ENCODE data around the gene NUP85.
"Not testable (repeated sequence)": the region's sequence is repeated elsewhere in the genome, so short reads cannot be mapped to it uniquely, and the experiment has no call there.

NUP85 gene

GRCh38 chr17:75199886-75200618 lies 5.4 kb upstream of the NUP85 start:
- Histone ChIP-seq H3K18ac (ENCODE audit: low read depth in 1 of 2, low read length in 2 of 2) (no peak overlapping the region), H4K8ac (ENCODE audit: low read length) (no peak overlapping the region), H3K4ac (ENCODE audit: low read depth in 1 of 2, low read length in 2 of 2) (no peak overlapping the region), H2AK5ac (ENCODE audit: low read length, severe bottlenecking) (no peak overlapping the region), H3K14ac (ENCODE audit: low read length in 2 of 2) (no peak overlapping the region), H3K4me1 (ENCODE audit: control insufficient read depth, insufficient read depth, low read depth, low read length) (peaks cover 7% of the 10 kb centered on the region), H3K27ac (ENCODE audit: low read length, poor library complexity, severe bottlenecking) (no peak overlapping the region), H2BK12ac (ENCODE audit: low read length in 2 of 2) (no peak overlapping the region), H3K79me1 (replicated peaks; ENCODE audit: low read length, poor library complexity, severe bottlenecking) (no peaks in the 10 kb centered on the region), H3K4me3 (ENCODE audit: insufficient read depth in 1 of 2, low read depth in 1 of 2, low read length in 2 of 2) (no peak overlapping the region), H3K4me2 (ENCODE audit: low read length, poor library complexity, severe bottlenecking) (no peak overlapping the region), H3K9me3 (ENCODE audit: control insufficient read depth, low read length) (no peaks in the 10 kb centered on the region), H2BK5ac (ENCODE audit: low read depth, low read length, poor library complexity, severe bottlenecking) (no peak overlapping the region), H3K36me3 (ENCODE audit: control insufficient read depth in 1 of 2, insufficient read depth in 2 of 2, low read depth in 1 of 2, low read length in 2 of 2) (no peaks in the 10 kb centered on the region), H2AFZ (ENCODE audit: low read depth, low read length) (no peak overlapping the region), H3K9ac (ENCODE audit: low read length) (no peak overlapping the region), H2BK15ac (ENCODE audit: low read depth, poor library complexity, severe bottlenecking) (no peak overlapping the region), H4K91ac (ENCODE audit: low read length) (no peak overlapping the region), H2BK120ac (ENCODE audit: low read depth, low read length) (no peak overlapping the region), H3K27me3 (ENCODE audit: control insufficient read depth in 1 of 2, insufficient read depth in 1 of 2, low read length in 2 of 2) (no peaks in the 10 kb centered on the region), H3K23ac (ENCODE audit: low read length in 2 of 2) (no peak overlapping the region)
- WGBS: 92% methylated on average over 4 of the region's 6 CpGs
- DNase-seq: no peak

DNA sequence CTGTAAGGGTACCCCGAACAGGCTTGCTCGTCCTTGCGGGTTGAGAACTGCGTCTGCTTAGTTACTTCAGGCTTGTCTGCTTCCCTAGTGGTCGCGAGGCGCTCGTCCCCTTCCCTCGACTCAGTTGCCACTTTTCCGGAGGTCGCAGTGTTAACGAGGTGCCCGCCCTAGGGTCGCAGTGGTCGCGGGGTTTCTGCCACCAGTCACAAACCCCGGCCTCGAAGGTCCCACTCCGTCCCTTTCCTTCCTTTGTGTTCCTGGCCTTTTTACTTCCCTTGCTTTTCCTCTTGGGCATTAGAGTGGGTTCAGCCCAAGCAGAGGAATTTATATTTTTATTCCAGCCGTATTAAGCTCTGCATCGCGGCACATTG lies 299 bp downstream of the NUP85 start:
- Histone ChIP-seq H3K79me1 (replicated peaks; ENCODE audit: low read length, poor library complexity, severe bottlenecking) (peaks cover 9% of the 10 kb centered on the region), H3K9ac (ENCODE audit: low read length) (peak overlapping the region; percentile 100), H3K14ac (ENCODE audit: low read length in 2 of 2) (peak overlapping the region in 1 of 2 experiments; percentile 91), H4K91ac (ENCODE audit: low read length) (peak overlapping the region; percentile 78), H2BK120ac (ENCODE audit: low read depth, low read length) (no peak overlapping the region), H2BK12ac (ENCODE audit: low read length in 2 of 2) (peak overlapping the region in 1 of 2 experiments; percentile 10), H3K4me3 (ENCODE audit: insufficient read depth in 1 of 2, low read depth in 1 of 2, low read length in 2 of 2) (peak overlapping the region; percentile 93 to 100), H3K4ac (ENCODE audit: low read depth in 1 of 2, low read length in 2 of 2) (peak overlapping the region in 1 of 2 experiments; percentile 83), H3K9me3 (ENCODE audit: control insufficient read depth, low read length) (no peaks in the 10 kb centered on the region), H2AK5ac (ENCODE audit: low read length, severe bottlenecking) (no peak overlapping the region), H3K27me3 (ENCODE audit: control insufficient read depth in 1 of 2, insufficient read depth in 1 of 2, low read length in 2 of 2) (no peaks in the 10 kb centered on the region), H3K27ac (ENCODE audit: low read length, poor library complexity, severe bottlenecking) (peak overlapping the region; percentile 98), H4K8ac (ENCODE audit: low read length) (peak overlapping the region; percentile 92), H2BK5ac (ENCODE audit: low read depth, low read length, poor library complexity, severe bottlenecking) (no peak overlapping the region), H2AFZ (ENCODE audit: low read depth, low read length) (peak overlapping the region; percentile 72), H3K23ac (ENCODE audit: low read length in 2 of 2) (no peak overlapping the region), H3K36me3 (ENCODE audit: control insufficient read depth in 1 of 2, insufficient read depth in 2 of 2, low read depth in 1 of 2, low read length in 2 of 2) (peaks cover 6 to 16% of the 10 kb centered on the region in 2 experiments), H2BK15ac (ENCODE audit: low read depth, poor library complexity, severe bottlenecking) (no peak overlapping the region), H3K18ac (ENCODE audit: low read depth in 1 of 2, low read length in 2 of 2) (peak overlapping the region; percentile 67 to 100), H3K4me2 (ENCODE audit: low read length, poor library complexity, severe bottlenecking) (peak overlapping the region; percentile 59), H3K4me1 (ENCODE audit: control insufficient read depth, insufficient read depth, low read depth, low read length) (peaks cover 8% of the 10 kb centered on the region)
- DNase-seq: no peak
- WGBS: under 1% methylated on average over 22 of the region's 22 CpGs

GRCh38 chr17:75207050-75207407 lies 1.6 kb downstream of the NUP85 start:
- not testable (repeated sequence) for H3K14ac ChIP-seq (ENCODE audit: low read length in 2 of 2); H3K4me2 ChIP-seq (ENCODE audit: low read length, poor library complexity, severe bottlenecking); H2BK12ac ChIP-seq (ENCODE audit: low read length in 2 of 2); H4K91ac ChIP-seq (ENCODE audit: low read length); H4K8ac ChIP-seq (ENCODE audit: low read length); H2BK120ac ChIP-seq (ENCODE audit: low read depth, low read length); H3K23ac ChIP-seq (ENCODE audit: low read length in 2 of 2); H3K9me3 ChIP-seq (ENCODE audit: control insufficient read depth, low read length); DNase-seq; H3K27me3 ChIP-seq (ENCODE audit: control insufficient read depth in 1 of 2, insufficient read depth in 1 of 2, low read length in 2 of 2); H2BK5ac ChIP-seq (ENCODE audit: low read depth, low read length, poor library complexity, severe bottlenecking); H2AK5ac ChIP-seq (ENCODE audit: low read length, severe bottlenecking); H3K18ac ChIP-seq (ENCODE audit: low read depth in 1 of 2, low read length in 2 of 2); H2AFZ ChIP-seq (ENCODE audit: low read depth, low read length); H3K4me1 ChIP-seq (ENCODE audit: control insufficient read depth, insufficient read depth, low read depth, low read length); H3K27ac ChIP-seq (ENCODE audit: low read length, poor library complexity, severe bottlenecking); H3K4ac ChIP-seq (ENCODE audit: low read depth in 1 of 2, low read length in 2 of 2); H2BK15ac ChIP-seq (ENCODE audit: low read depth, poor library complexity, severe bottlenecking)
- Histone ChIP-seq H3K4me3 (ENCODE audit: insufficient read depth in 1 of 2, low read depth in 1 of 2, low read length in 2 of 2) (peak overlapping the region in 1 of 2 experiments; percentile 100), H3K79me1 (replicated peaks; ENCODE audit: low read length, poor library complexity, severe bottlenecking) (peaks cover 14% of the 10 kb centered on the region), H3K9ac (ENCODE audit: low read length) (peak overlapping the region; percentile 100), H3K36me3 (ENCODE audit: control insufficient read depth in 1 of 2, insufficient read depth in 2 of 2, low read depth in 1 of 2, low read length in 2 of 2) (peaks cover 10 to 27% of the 10 kb centered on the region in 2 experiments)
- 95% methylated on average over 8 of the region's 8 CpGs for WGBS

- peaks cover 16 to 34% of the 10 kb centered on the region in 2 experiments for H3K36me3 ChIP-seq (ENCODE audit: control insufficient read depth in 1 of 2, insufficient read depth in 2 of 2, low read depth in 1 of 2, low read length in 2 of 2)
- no peak overlapping the region for H3K4ac ChIP-seq (ENCODE audit: low read depth in 1 of 2, low read length in 2 of 2)
- H3K27me3 ChIP-seq (ENCODE audit: control insufficient read depth in 1 of 2, insufficient read depth in 1 of 2, low read length in 2 of 2): no peaks in the 10 kb centered on the region
- H2BK15ac ChIP-seq (ENCODE audit: low read depth, poor library complexity, severe bottlenecking): no peak overlapping the region
- WGBS: 88% methylated on average over 12 of the region's 12 CpGs
- DNase-seq: no peak
- H3K27ac ChIP-seq (ENCODE audit: low read length, poor library complexity, severe bottlenecking): no peak overlapping the region
- H2BK120ac ChIP-seq (ENCODE audit: low read depth, low read length): no peak overlapping the region
- H3K4me3 ChIP-seq (ENCODE audit: insufficient read depth in 1 of 2, low read depth in 1 of 2, low read length in 2 of 2): no peak overlapping the region
- no peak overlapping the region for H2BK5ac ChIP-seq (ENCODE audit: low read depth, low read length, poor library complexity, severe bottlenecking)
- H3K9me3 ChIP-seq (ENCODE audit: control insufficient read depth, low read length): no peaks in the 10 kb centered on the region
- peaks cover 17% of the 10 kb centered on the region for H3K79me1 ChIP-seq (replicated peaks; ENCODE audit: low read length, poor library complexity, severe bottlenecking)
- H2AK5ac ChIP-seq (ENCODE audit: low read length, severe bottlenecking): no peak overlapping the region
- peaks cover 8% of the 10 kb centered on the region for H3K4me1 ChIP-seq (ENCODE audit: control insufficient read depth, insufficient read depth, low read depth, low read length)
- H3K23ac ChIP-seq (ENCODE audit: low read length in 2 of 2): no peak overlapping the region
- no peak overlapping the region for H3K4me2 ChIP-seq (ENCODE audit: low read length, poor library complexity, severe bottlenecking)
- H2BK12ac ChIP-seq (ENCODE audit: low read length in 2 of 2): no peak overlapping the region
- no peak overlapping the region for H4K91ac ChIP-seq (ENCODE audit: low read length)
- no peak overlapping the region for H4K8ac ChIP-seq (ENCODE audit: low read length)
- no peak overlapping the region for H3K9ac ChIP-seq (ENCODE audit: low read length)
- H3K14ac ChIP-seq (ENCODE audit: low read length in 2 of 2): no peak overlapping the region
- H2AFZ ChIP-seq (ENCODE audit: low read depth, low read length): no peak overlapping the region
- H3K18ac ChIP-seq (ENCODE audit: low read depth in 1 of 2, low read length in 2 of 2): no peak overlapping the region
Measured at GRCh38 chr17:75207760-75208159, 2.3 kb downstream of the NUP85 start.

All from mesenchymal stem cell (in vitro differentiated cells and primary cell).